NCI-H2196 treated with DMSO at 0.1 percent for 48 hours (cell line): Measurements from ENCODE around the gene OR4C46.
"Not testable (repeated sequence)": the region's sequence is repeated elsewhere in the genome, so short reads cannot be mapped to it uniquely, and the experiment has no call there.

ENCODE experiments used
- DNase-seq: peaks from one replicate; lab custom pipeline; 2025; ENCODE audit not compliant: unreplicated experiment; lab: John Stamatoyannopoulos, UW

OR4C46 gene

DNA sequence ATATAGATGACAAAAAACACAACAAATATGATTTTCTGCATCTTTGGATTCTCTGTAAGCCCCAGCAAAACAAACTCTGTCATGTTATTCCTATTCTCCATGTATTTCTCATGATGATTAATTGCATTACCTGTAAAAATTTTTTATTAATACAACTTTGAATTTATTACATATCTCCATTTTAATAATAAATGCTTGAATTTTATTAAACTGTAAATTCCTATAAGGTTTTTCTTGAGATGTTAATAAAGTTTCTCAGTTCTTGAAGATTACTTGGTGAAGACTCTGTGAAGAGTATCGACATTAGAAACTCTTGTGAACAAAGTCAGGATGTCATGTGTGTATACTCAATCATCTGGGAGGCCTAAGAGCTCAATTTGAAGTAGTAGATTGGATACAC is at the start of gene OR4C46:
Gene OR4C46, minus strand, starts transcription at position 101 of the 400 bp plus-strand sequence. Its CDS starts 0 bp downstream, at position 101.
- DNase-seq = no peak

DNA sequence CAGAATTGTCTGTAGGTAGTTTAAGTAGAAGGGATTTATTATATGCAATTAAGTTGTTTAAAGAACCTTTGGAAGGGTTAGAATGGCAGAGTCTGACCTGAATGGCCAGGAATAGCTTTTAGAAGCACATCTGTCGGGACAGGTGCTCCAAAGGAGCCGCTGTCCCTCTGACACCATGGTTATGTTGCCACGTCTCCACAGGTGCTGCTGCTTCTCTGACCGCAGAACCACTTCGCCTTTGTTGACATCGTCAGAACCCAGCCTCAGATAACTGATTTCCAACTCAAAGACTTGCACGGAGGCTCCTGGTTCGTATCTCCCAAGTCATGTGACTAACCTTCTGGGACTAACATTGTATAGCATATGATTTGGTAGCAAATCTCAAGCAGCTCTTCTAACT is 41.8 kb upstream of the OR4C46 start:
- DNase-seq = not testable (repeated sequence)

DNA sequence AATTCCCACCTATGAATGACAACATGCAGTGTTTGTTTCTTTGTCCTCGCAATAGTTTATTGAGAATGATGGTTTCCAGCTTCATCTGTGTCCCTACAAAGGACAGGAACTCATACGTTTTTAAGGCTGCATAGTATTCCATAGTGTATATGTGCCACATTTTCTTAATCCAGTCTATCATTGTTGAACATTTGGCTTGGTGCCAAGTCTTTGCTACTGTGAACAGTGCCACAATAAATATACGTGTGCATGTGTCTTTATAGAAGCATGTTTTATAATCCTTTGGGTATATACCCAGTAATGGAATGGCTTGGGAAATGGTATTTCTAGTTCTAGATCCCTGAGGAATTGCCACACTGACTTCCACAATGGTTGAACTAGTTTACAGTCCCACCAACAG is 42.4 kb downstream of the OR4C46 start:
- not testable (repeated sequence) for DNase-seq

DNA sequence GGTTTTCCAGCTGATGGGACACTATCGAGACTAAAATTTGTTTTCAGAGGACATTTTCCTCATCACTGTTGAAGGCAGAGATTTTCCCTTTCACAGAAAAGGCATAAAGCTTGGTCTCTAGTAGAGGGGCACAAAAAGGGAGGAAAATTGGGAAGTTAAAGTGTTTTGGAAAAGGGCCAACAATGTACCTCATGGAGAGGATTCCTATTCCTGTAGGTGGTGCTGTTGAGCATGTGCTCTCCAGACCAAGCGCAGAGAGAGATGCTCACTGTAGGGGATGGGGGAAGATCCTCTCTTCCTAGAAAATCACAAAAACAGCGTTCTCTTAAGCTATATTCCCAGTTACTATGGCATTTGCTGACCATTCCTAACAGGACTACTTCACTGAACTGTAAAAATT is 44.9 kb downstream of the OR4C46 start:
- DNase-seq = no peak

DNA sequence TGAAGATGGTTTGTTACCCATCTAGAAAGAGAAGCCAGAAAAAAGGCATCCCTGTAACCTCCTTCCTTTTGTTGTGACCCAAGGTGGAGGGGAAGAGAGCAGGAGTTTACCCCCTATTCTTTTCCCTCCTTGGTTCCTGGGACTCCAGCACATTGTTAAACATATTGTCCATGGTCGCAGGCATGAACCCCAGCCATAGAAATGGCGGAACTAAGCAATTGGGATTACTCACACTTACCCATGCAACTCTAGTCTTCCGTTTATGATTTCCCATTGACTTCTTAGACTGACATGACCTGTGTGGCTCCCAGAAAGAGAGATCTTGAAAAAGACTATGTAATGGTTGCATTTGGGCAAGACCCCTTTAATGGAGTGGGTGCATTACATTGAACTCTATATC is 45.4 kb downstream of the OR4C46 start:
- DNase-seq = no peak
